OCI-LY1 (cell line): Measurements from ENCODE around the gene IFT25.
A peak's percentile ranks its signal among the peaks of the same experiment; 100 is the strongest.

Experiments
- CTCF ChIP-seq: fragments of 200-600 bp; sonication (generic), shearing (Covaris generic); IDR thresholded peaks from 2 replicates; pipeline ENCODE4 v1.5.1; 2017; ENCODE audit warnings: mild to moderate bottlenecking, antibody characterized with exemption, low read length, moderate library complexity, mixed read lengths
- EZH2 ChIP-seq: fragments of 200-600 bp; sonication (generic), shearing (Covaris generic); IDR thresholded peaks from 2 replicates; pipeline ENCODE4 v1.8.0; 2017; ENCODE audit warnings: borderline replicate concordance, mixed run types, mild to moderate bottlenecking, antibody characterized with exemption, low read length, moderate library complexity, mixed read lengths

GRCh38 chr1:53959664-53960250 lies 14.3 kb upstream of the IFT25 start:
- TF ChIP-seq CTCF (peak; percentile 70), EZH2 (no peak)
